ENCODE results near the gene FSTL4.

FSTL4 gene

GRCh38 chr5:133360693-133361472 lies 251.5 kb downstream of the FSTL4 start:
- no peak for DNase-seq

GRCh38 chr5:133359861-133360260 lies 252.5 kb downstream of the FSTL4 start:
- no peak for DNase-seq

DNA sequence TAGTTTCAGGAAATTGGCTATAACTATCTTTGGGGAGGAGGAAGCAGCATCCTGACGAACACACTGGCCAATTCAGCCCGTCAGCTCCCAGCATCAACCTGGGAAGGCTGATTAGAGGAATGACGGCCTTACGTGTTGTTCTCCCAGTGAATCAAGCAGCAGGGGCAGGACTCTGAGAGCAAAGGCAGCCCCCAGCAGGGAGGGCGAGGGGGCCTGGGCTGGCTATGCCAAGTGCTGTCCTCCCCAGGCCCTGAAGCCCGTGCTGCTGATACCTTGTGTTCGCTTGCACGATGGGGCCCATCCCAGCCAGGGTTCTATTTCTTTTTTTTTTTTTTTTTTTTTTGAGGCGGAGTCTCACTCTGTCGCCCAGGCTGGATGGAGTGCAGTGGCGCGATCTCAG lies 254.1 kb downstream of the FSTL4 start:
- DNase-seq: no peak

DNA sequence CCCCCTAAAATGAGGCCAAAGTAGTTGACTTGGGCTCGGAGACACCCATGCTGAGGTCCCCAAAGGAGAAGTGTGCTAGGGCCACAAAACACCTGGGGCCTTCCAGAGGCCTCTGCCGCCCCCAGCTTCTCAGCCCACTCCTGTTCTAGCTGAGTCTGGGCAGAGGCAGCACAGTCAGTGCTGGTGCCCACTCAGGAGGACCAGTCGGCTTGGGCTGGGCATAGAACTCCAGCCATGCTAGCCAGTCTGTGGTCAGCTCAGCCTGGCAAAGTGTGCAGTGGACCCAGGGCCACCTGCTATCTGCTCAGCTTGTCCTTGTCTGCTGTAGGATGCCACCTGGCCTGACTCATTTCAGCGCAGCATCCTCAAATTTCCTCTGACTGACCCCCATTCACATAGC lies 254.6 kb downstream of the FSTL4 start:
- DNase-seq: no peak

- no peak for DNase-seq
Observed at GRCh38 chr5:133356984-133357421, 255.3 kb downstream of the FSTL4 start.

DNA sequence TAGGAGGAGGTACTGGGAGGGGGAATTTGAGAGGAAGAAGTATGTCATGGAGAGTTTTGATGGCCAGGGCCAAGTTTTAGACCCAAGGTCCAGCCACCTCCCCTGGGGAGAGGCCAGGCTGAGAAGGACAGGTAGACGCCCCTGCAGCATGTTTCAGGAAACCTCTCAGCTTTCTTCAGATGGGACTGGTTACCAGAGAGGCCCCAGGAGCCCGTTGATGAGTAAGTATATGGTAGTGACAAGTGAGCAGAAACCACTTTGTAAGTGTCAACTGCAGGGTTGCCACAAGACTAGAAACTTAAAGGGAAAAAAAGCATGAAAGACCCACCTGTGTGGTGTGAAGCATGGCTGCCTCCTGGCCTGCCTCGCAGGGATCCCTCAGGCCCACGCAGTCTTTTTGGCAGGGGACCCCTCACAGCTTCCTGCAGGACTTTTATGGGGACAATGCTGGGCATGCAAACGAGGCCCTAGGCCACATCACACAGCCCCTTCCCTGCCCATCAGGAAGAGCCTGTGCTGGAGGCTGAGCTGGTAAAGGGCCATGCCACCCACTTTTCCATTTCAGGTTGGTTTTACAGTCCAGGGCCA lies 255.9 kb downstream of the FSTL4 start:
- no peak for DNase-seq

DNA sequence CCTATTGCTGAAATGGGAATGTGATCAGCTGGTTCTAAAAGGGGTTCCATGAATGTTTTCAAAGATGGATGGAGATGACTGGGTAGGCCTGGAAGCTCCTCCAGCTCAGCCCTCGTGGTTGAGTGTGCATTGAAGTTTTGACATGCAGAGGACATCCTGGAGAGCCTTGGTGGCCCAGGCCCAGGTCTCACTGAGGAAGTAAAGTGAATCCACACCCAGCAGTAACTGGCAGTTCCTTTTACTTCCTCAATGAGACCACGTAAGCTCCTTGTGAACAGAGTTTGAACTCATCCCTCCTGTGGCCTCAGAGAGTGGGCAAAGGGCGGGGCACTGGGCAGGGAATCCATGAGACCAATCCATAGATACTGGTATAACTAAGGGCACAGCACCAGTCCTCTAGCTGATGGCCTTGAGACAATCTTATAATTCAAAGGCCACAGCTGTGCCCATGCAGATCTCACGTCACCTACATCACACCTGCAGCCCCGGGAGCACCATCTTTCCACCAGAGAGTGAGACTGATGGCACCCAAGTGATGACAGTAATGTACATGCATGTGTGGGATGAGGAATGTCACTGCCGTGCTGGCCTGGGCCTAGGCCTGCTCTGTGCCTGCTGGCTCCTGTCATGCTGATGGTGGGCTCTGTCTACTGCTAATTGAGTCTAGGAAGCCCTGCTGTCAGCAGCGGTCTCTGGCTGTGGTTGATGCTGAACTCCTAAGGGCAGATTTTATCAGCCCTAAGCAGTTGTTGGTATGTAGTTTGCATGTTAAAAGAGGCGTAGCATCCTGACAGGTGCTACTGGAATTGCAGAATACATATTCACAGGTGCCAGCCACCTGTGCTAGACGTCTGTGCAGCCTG lies 257.8 kb downstream of the FSTL4 start:
- no peak for DNase-seq

DNA sequence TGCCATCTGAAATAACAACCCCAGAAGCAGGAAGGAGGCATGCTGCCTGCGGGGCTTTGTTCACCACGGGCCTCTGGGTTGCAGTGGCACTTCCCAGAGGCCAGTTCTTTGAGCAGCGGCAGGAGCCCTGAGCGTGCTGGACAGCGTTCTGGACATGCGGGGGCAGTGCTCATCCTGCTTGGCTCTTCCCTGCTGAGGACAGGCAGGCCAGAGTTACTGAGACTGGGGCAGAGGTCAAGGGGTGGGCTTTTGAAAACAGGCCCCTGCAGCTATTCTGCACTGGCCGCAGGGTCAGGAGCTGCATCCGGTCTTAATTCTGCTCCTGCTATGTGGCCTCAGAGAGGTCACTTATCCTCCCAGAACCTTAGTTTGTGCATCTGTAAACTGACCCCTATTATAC lies 258.6 kb downstream of the FSTL4 start:
- no peak for DNase-seq

DNA sequence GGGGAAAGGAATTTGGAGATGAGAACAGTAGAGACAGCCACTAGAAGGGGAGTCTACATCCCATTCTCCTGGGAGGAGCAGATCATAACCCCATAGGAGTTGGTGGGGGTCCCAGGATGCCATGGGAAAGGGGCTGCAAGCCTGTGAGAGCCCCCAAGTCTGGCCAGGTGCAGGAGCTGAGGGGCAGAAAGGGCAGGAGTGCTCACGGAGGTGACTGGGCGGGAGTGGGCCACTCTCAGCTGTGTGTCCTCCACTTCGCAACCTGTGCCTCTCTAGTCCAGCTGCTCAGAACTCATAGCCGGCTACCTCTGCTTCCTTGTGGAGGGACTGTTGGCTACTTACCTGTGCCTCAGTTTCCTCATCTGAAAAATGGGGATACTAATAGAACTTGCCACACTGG lies 263.9 kb downstream of the FSTL4 start:
- no peak for DNase-seq

GRCh38 chr5:133347039-133347438 lies 265.3 kb downstream of the FSTL4 start:
- no peak for DNase-seq

GRCh38 chr5:133344266-133344665 lies 268.1 kb downstream of the FSTL4 start:
- no peak for DNase-seq

GRCh38 chr5:133343196-133343595 lies 269.1 kb downstream of the FSTL4 start:
- DNase-seq: no peak

DNA sequence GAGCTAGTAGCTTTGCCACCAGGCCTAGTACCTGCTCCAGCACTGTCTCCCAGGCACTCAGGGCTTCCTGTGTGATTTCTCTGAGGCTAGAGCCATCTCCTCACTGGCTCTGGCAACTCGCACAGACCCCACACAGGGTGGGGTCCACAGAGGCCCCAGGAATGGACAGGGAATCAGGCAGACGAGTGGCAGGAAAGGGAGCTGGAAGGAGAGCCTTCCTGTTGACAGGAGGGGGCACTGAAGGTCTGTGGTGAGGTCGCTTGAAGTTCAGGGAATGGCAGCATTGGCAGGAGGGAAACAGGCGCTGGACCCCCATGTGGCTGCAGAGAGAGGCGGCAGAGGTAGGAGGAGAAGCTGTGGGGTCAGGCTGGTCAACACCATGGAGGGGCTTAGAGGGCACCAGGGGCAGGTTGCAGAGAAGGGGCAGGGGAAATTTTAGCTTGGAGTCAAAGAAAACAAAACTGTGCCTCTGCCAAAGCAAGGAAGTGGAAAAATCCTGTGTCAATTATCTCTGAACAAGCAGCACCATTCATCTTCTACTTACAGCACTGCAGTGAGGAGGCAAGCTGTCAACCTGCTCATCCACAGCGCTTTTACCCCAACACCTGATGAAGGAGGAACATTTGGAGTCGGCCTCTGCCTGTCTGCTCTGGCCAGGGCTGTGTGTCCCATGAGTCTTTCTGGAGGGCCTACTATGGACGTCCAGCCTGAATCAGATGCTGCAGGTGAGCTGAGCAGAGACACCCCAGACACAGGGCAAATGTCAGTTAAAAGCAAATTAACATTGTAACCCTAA lies 270.2 kb downstream of the FSTL4 start:
- DNase-seq: no peak

DNA sequence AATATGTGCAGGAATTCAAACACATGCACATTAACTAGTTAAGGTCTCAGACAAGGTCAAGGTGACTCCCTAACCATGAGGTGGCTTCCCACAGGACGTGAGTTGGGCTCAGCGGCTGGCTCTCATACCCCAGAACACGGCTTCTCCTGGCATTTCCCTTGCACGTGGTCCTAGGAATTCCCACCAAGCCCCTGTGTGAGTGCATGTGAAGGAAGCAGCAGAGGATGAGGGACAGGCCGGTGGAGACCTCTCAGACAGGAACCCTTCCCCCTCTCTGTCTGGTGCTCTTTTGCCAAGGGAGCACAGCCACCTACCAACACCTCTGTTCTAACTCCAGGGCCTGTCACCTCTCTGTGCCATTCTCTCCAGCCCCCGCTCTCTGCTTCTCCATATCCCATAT lies 271.0 kb downstream of the FSTL4 start:
- no peak for DNase-seq

DNA sequence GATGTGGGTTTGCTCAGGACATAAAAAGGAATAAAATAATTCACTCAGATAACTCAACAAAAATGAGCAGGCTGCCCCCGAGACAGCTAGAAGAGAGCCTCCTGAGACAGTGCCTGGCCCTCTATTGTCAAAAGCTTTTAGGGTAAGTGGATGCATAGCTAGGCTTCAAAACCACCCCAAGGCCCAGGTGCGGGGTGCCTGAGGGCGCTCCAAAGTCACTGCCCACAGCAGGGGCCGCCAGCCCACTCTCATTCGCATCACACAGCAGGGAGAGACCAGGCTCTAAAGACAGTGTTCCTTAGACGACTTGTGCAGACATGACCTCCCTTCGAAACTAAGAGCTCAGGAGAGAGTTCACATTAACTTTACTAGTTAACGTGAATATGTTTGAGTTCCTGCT lies 271.5 kb downstream of the FSTL4 start:
- no peak for DNase-seq

DNA sequence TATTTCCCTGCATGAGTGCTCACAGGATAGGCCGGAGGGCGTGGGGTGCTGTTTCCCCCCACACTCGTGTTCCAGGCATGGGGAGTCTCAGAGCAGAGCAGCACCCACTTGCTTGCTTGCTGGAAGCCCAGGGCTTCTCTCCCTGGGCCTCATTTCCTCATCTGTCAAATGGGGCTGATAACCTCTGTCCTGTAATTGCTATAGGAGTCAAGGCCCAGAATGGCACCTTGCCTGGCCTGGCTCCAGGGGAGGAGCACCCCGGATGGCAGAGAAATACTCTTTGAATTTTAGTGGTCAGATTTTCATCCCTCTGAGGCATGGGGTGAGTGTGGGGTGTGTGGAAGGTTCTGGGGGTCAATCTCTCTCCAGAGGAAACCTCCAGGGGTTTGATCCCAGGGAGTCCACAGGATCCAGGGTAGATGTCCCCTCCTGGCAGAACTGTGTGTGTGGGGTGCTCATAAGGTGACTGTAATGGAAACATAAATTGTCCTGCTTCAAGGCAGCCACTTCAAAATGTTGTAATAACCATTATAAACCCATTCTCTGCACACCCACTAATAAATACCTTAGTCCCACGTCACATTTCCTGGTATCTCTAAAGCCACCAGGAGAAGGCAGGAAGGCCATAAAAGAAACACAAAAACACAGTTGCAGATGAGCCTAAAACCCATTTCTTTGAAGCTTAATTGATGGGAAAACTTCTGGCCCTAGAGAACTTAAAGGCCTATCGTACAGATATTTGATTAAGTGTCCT lies 272.2 kb downstream of the FSTL4 start:
- DNase-seq: no peak

- no peak for DNase-seq
Observed at GRCh38 chr5:133338504-133339355, 273.6 kb downstream of the FSTL4 start.

- DNase-seq: no peak
Observed at GRCh38 chr5:133337795-133338445, 274.4 kb downstream of the FSTL4 start.

- no peak for DNase-seq
Observed at GRCh38 chr5:133336969-133337410, 275.4 kb downstream of the FSTL4 start.

DNA sequence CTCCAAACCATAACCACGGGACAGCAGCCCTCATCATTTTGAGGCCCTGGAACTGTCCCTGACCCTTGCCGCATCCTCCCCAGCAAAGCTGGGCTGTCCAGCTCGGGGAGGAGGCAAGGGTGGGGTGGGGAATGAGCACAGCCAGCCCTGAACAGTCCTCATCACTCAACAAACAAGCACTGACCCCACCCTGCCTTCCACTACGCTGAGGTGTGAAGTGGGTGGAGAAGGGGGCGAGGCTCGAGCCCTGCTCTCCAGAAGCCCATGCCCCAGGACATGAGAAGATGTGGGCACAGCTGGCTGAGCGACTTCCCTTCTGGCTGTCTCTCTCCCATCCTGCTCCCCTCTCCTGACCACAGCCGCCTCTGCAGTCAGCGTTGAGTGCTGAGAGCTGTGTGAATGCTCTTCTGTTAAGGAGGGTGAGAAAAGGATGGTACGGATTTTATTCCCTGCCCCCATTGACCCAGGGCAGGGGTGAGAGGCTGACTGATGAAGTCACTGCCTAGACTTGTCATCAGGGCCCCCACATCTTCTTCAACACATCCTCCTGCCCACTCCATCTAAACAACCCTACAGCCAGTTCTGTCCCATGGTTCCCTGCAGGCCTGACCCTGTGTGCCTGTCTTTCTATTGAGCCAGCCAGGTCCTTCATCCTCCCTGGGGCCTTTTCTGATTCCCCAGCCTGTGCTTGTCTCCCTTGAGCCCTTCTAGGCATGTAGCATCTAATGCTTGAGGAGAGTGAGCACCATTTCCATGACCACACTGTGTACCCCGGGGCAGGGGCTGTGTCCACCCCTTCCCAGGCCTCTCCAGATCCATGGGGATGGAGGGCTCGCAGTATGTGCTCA lies 276.0 kb downstream of the FSTL4 start:
- DNase-seq: no peak

Measured in amniotic stem cell (primary cell).